H9 (cell line): ENCODE measurements around the gene NEGR1. TPM values are rescaled to one million over a fixed set of nuclear protein-coding genes. Genes with fewer than 3 reads are reported as not detected.
A peak's percentile ranks its signal among the peaks of the same experiment; 100 is the strongest.

Experiments used
- DNase-seq: peaks from one replicate; pipeline ENCODE4 v3.0.0-alpha.2; 2017
- H2AFZ ChIP-seq: one replicate; pipeline ENCODE4 v1.6.1; 2013; ENCODE audit warnings: mild to moderate bottlenecking, low read length, control low read depth, moderate library complexity
- H2AK5ac ChIP-seq: 2 replicates; pipeline ENCODE4 v1.6.1; 2013; ENCODE audit warnings: low read length, control low read depth, mixed read lengths; ENCODE audit not compliant: insufficient read length
- H2BK120ac ChIP-seq: one replicate; pipeline ENCODE4 v1.6.1; 2013; ENCODE audit warnings: low read depth, mild to moderate bottlenecking, low read length, control low read depth, inconsistent platforms; ENCODE audit not compliant: poor library complexity, severe bottlenecking
- H2BK12ac ChIP-seq: 2 replicates; pipeline ENCODE4 v1.6.1; 2013; ENCODE audit warnings: low read length, control low read depth, mixed read lengths, low read depth; ENCODE audit not compliant: insufficient read length
- H2BK15ac ChIP-seq: 2 replicates; pipeline ENCODE4 v1.6.1; 2013; ENCODE audit warnings: low read depth, low read length, control low read depth
- H2BK20ac ChIP-seq: one replicate; pipeline ENCODE4 v1.6.1; 2013; ENCODE audit warnings: low read depth, mild to moderate bottlenecking, low read length, control low read depth, inconsistent platforms; ENCODE audit not compliant: poor library complexity, severe bottlenecking
- H2BK5ac ChIP-seq: 2 replicates; pipeline ENCODE4 v1.6.1; 2013; ENCODE audit warnings: low read length, control low read depth, mixed read lengths; ENCODE audit not compliant: insufficient read length
- H3K14ac ChIP-seq: 2 replicates; pipeline ENCODE4 v1.6.1; 2013; ENCODE audit warnings: low read length, control low read depth; ENCODE audit not compliant: insufficient read depth
- H3K18ac ChIP-seq: 2 replicates; pipeline ENCODE4 v1.6.1; 2013; ENCODE audit warnings: low read depth, mild to moderate bottlenecking, mixed read lengths, low read length, control low read depth; ENCODE audit not compliant: insufficient read length
- H3K23ac ChIP-seq: 2 replicates; pipeline ENCODE4 v1.6.1; 2013; ENCODE audit warnings: low read length, control low read depth, mixed read lengths, low read depth; ENCODE audit not compliant: insufficient read length
- H3K23me2 ChIP-seq: 2 replicates; pipeline ENCODE4 v1.6.1; 2013; ENCODE audit warnings: low read depth, mild to moderate bottlenecking, mixed read lengths, low read length, control low read depth; ENCODE audit not compliant: insufficient read length, poor library complexity, severe bottlenecking
- H3K27ac ChIP-seq: 2 replicates; pipeline ENCODE4 v1.5.1; 2013; ENCODE audit warnings: low read length, control low read depth, mixed read lengths, low read depth; ENCODE audit not compliant: insufficient read length
- H3K27me3 ChIP-seq: 2 replicates; pipeline ENCODE4 v1.6.1; 2013; ENCODE audit warnings: low read length, control low read depth, inconsistent platforms; ENCODE audit not compliant: insufficient read depth
- H3K4ac ChIP-seq: 2 replicates; pipeline ENCODE4 v1.6.1; 2013; ENCODE audit warnings: low read depth, mild to moderate bottlenecking, control low read depth, inconsistent platforms, low read length, moderate library complexity
- H3K4me1 ChIP-seq: 2 replicates; pipeline ENCODE4 v1.6.1; 2013; ENCODE audit warnings: low read length, control low read depth, inconsistent platforms; ENCODE audit not compliant: insufficient read depth
- H3K4me2 ChIP-seq: 2 replicates; pipeline ENCODE4 v1.6.1; 2013; ENCODE audit warnings: low read length, control low read depth, mixed read lengths; ENCODE audit not compliant: insufficient read length, insufficient read depth
- H3K56ac ChIP-seq: 2 replicates; pipeline ENCODE4 v1.6.1; 2013; ENCODE audit warnings: low read depth, mild to moderate bottlenecking, mixed read lengths, low read length, control low read depth; ENCODE audit not compliant: insufficient read length
- H3K79me1 ChIP-seq: 2 replicates; pipeline ENCODE4 v1.6.1; 2013; ENCODE audit warnings: low read depth, mild to moderate bottlenecking, moderate library complexity, low read length, control low read depth, inconsistent platforms; ENCODE audit not compliant: insufficient read depth, poor library complexity, severe bottlenecking
- H3K79me2 ChIP-seq: 2 replicates; pipeline ENCODE4 v1.6.1; 2013; ENCODE audit warnings: low read length, control low read depth, inconsistent platforms; ENCODE audit not compliant: insufficient read depth
- H3K9ac ChIP-seq: 2 replicates; pipeline ENCODE4 v1.6.1; 2013; ENCODE audit warnings: low read length, control low read depth, mixed read lengths; ENCODE audit not compliant: insufficient read length; ENCODE audit errors: extremely low read depth
- H3K9me3 ChIP-seq: one replicate; pipeline ENCODE4 v1.6.1; 2013; ENCODE audit warnings: low read depth, low read length, inconsistent platforms; ENCODE audit not compliant: control insufficient read depth
- H3T11ph ChIP-seq: one replicate; pipeline ENCODE4 v1.6.1; 2013; ENCODE audit warnings: mild to moderate bottlenecking, low read length, control low read depth, inconsistent platforms
- H4K20me1 ChIP-seq: one replicate; pipeline ENCODE4 v1.6.1; 2013; ENCODE audit not compliant: control insufficient read depth, insufficient read length, insufficient read depth
- H4K5ac ChIP-seq: 2 replicates; pipeline ENCODE4 v1.6.1; 2013; ENCODE audit warnings: low read depth, mild to moderate bottlenecking, mixed read lengths, low read length, control low read depth; ENCODE audit not compliant: insufficient read length
- H4K8ac ChIP-seq: replicated peaks from 2 replicates; pipeline ENCODE4 v1.6.1; 2013; ENCODE audit warnings: low read length, control low read depth, mixed read lengths, low read depth; ENCODE audit not compliant: insufficient read length
- H4K91ac ChIP-seq: 2 replicates; pipeline ENCODE4 v1.6.1; 2013; ENCODE audit warnings: low read depth, mild to moderate bottlenecking, moderate library complexity, mixed read lengths, low read length, control low read depth; ENCODE audit not compliant: insufficient read length
- H3K27ac Mint-ChIP-seq, 3 experiments: 2 replicates in 2 of 3; 3 replicates in 1 of 3; pipeline ENCODE4 v1.8.0; 2020 to 2021; ENCODE audit warnings: mixed read lengths in 3 of 3, mild to moderate bottlenecking in 1 of 3, moderate library complexity in 1 of 3
- H3K27me3 Mint-ChIP-seq: 2 replicates; pipeline ENCODE4 v1.8.0; 2021; ENCODE audit warnings: low read depth, mild to moderate bottlenecking, moderate library complexity, mixed read lengths
- H3K36me3 Mint-ChIP-seq, 3 experiments: 2 replicates in 2 of 3; 3 replicates in 1 of 3; pipeline ENCODE4 v1.8.0; 2020 to 2021; ENCODE audit warnings: low read depth in 3 of 3, mixed read lengths in 3 of 3; ENCODE audit not compliant: insufficient read depth in 1 of 3
- H3K4me1 Mint-ChIP-seq, 2 experiments: 2 replicates each; pipeline ENCODE4 v1.8.0; 2020; ENCODE audit warnings: mixed read lengths in 2 of 2
- H3K4me3 Mint-ChIP-seq, 2 experiments: 2 replicates in 1 of 2; 3 replicates in 1 of 2; pipeline ENCODE4 v1.8.0; 2020 to 2021; ENCODE audit warnings: mild to moderate bottlenecking in 2 of 2, mixed read lengths in 2 of 2, moderate library complexity in 1 of 2
- H3K9me3 Mint-ChIP-seq, 2 experiments: 2 replicates in 1 of 2; 3 replicates in 1 of 2; pipeline ENCODE4 v1.8.0; 2020; ENCODE audit warnings: mild to moderate bottlenecking in 2 of 2, mixed read lengths in 2 of 2, moderate library complexity in 1 of 2
- CTCF ChIP-seq: fragments of 200-600 bp; sonication (generic); conservative IDR thresholded peaks from 3 replicates; pipeline ENCODE4 v1.8.0; 2021; ENCODE audit warnings: antibody characterized with exemption, mild to moderate bottlenecking
- WGBS: extraction: QIAGEN DNeasy Blood & Tissue Kit; methylation state at CpG from one replicate; pipeline ENCODE4 v1.1.7; 2013; ENCODE audit warnings: missing lambda C conversion rate, low lambda C conversion rate, mixed read lengths; ENCODE audit not compliant: insufficient read length; ENCODE audit errors: extremely low coverage; 5-methylcytosine and 5-hydroxymethylcytosine counted together
- total RNA-seq: library from RNA; stranded (reverse); gene quantifications from 2 replicates; pipeline ENCODE4 v1.2.1, GENCODE V29; 2021

The NEGR1 gene
- total RNA-seq, 1 experiment from 2014 or later = 0.13 TPM

DNA sequence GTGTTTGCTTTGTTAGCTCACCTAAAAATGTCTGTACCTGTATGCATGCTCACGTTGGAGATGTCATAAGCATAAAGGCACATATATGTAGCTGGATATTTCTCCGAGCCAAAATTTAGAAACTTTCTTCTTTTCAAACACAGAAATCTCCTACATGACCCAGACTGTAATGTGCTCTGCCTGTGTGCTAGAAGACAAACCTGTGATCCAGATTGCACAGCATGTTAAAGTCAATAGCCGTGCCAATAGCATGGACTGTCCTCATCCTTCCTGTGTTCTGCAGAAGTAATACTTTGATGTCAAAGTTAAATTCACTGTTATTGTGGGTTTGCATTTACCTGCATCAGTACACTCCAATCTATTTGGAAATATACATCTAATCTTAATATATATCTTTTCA, 855.3 kb downstream of the NEGR1 start:
- Histone ChIP-seq H3K56ac (no peak overlapping the region), H2BK20ac (no peak overlapping the region), H3K27ac (no peak overlapping the region), H3K79me2 (no peaks in the 10 kb centered on the region), H2BK120ac (no peak overlapping the region), H3K4ac (no peak overlapping the region), H2BK12ac (no peak overlapping the region), H2BK15ac (no peak overlapping the region), H4K8ac (no peak overlapping the region), H3K23me2 (no peaks in the 10 kb centered on the region), H4K5ac (no peak overlapping the region), H3K4me1 (peaks cover 2% of the 10 kb centered on the region; the same call in 1 of the 2 replicates), H2BK5ac (no peak overlapping the region), H3K18ac (no peak overlapping the region), H3K9me3 (no peaks in the 10 kb centered on the region), H4K91ac (no peak overlapping the region), H2AK5ac (no peak overlapping the region), H2AFZ (no peak overlapping the region), H3K14ac (no peak overlapping the region), H3K27me3 (no peaks in the 10 kb centered on the region), H3K4me2 (no peak overlapping the region), H3K9ac (no peak overlapping the region), H3K23ac (no peak overlapping the region), H3K79me1 (no peaks in the 10 kb centered on the region), H4K20me1 (no peaks in the 10 kb centered on the region), H3T11ph (no peak overlapping the region)
- WGBS = no CpG with 5 or more reads among the region's 3 CpGs
- Mint-ChIP-seq H3K27me3 (no peaks in the 10 kb centered on the region), H3K4me3 (no peak overlapping the region), H3K36me3 (no peaks in the 10 kb centered on the region), H3K4me1 (peaks cover 7 to 12% of the 10 kb centered on the region in 2 experiments; a peak in 3 of 4 replicates), H3K27ac (peak overlapping the region in 2 of 3 experiments; percentile 61 to 65; a peak in 2 of 7 replicates), H3K9me3 (no peaks in the 10 kb centered on the region)
- no peak for DNase-seq
- TF ChIP-seq CTCF = no peak
